C4-2B (cell line): ENCODE measurements around the gene MYO1C.

Experiments
- ZFX ChIP-seq: fragments of 450-650 bp; IDR thresholded peaks from 2 replicates; pipeline ENCODE4 v1.6.1; 2017
- TF ChIP-seq, protein P1 (sequence below): fragments of 450-650 bp; conservative IDR thresholded peaks from 2 replicates; pipeline ENCODE4 v1.5.1; 2017; ENCODE audit warnings: mild to moderate bottlenecking

DNA sequence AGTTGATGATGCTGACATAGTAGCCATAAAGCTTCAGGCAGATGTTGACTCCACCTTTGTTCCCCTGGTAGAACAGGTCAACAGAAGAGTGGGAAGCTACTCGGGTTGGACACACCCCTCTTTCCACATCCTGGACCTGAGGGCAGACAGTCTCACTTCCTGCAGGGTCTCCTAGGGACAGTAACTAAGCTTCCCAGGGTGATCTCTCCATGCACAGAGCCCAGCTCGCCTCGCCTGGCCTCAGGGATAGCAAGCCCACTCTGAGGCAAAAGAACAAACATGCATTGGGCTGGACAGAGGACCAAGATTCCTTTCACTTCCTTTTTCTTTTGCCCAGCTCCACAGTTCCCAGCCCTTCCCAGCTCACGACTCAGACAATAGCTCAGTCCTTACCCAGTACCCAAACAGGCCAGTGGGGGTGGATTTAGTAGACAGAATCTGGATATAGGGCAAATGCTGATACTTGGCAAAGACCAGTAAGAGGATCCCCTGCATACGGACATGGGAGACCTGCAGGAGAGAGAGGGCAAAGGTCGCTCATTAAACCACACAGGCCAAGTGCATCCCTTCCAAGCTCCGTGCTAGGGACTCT, 16.9 kb upstream of the MYO1C start:
- TF ChIP-seq, protein P1, sequence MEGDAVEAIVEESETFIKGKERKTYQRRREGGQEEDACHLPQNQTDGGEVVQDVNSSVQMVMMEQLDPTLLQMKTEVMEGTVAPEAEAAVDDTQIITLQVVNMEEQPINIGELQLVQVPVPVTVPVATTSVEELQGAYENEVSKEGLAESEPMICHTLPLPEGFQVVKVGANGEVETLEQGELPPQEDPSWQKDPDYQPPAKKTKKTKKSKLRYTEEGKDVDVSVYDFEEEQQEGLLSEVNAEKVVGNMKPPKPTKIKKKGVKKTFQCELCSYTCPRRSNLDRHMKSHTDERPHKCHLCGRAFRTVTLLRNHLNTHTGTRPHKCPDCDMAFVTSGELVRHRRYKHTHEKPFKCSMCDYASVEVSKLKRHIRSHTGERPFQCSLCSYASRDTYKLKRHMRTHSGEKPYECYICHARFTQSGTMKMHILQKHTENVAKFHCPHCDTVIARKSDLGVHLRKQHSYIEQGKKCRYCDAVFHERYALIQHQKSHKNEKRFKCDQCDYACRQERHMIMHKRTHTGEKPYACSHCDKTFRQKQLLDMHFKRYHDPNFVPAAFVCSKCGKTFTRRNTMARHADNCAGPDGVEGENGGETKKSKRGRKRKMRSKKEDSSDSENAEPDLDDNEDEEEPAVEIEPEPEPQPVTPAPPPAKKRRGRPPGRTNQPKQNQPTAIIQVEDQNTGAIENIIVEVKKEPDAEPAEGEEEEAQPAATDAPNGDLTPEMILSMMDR, result no peak
- TF ChIP-seq ZFX, result no peak
